HG02884 (cell line): ENCODE results near the gene SPDYE4.
A peak's percentile ranks its signal among the peaks of the same experiment; 100 is the strongest.
"Not testable (repeated sequence)": the region's sequence is repeated elsewhere in the genome, so short reads cannot be mapped to it uniquely, and the experiment has no call there.

Source experiments
- ATAC-seq: cut with Tn5 transposase; IDR thresholded peaks from one replicate; pipeline ENCODE4 v1.9.1; 2021; ENCODE audit warnings: mild to moderate bottlenecking, moderate library complexity; ENCODE audit not compliant: unreplicated experiment

SPDYE4 gene

GRCh38 chr17:8758137-8758596 is at the start of gene SPDYE4:
Gene SPDYE4, minus strand, starts transcription at chr17:8758546. Its CDS starts 164 bp downstream, at chr17:8758382.
- ATAC-seq, result no peak

- ATAC-seq, result peak; percentile 91
These were observed 48.7 kb upstream of the SPDYE4 start for GRCh38 chr17:8806926-8807550.

- no peak for ATAC-seq
These were observed 48.0 kb upstream of the SPDYE4 start for GRCh38 chr17:8806253-8806925.

GRCh38 chr17:8805396-8805795 is 47.0 kb upstream of the SPDYE4 start:
- ATAC-seq, result not testable (repeated sequence)

- no peak for ATAC-seq
These were observed 45.4 kb upstream of the SPDYE4 start for GRCh38 chr17:8803531-8804420.

- no peak for ATAC-seq
These were observed 42.9 kb upstream of the SPDYE4 start for GRCh38 chr17:8801135-8801840.

- no peak for ATAC-seq
These were observed 42.3 kb upstream of the SPDYE4 start for GRCh38 chr17:8800656-8801055.

GRCh38 chr17:8799570-8800212 is 41.3 kb upstream of the SPDYE4 start:
- no peak for ATAC-seq

GRCh38 chr17:8798846-8799569 is 40.7 kb upstream of the SPDYE4 start, which contains the start of gene MFSD6L:
Gene MFSD6L, minus strand, starts transcription at chr17:8799365. Its CDS starts 245 bp downstream, at chr17:8799120.
- ATAC-seq, result no peak

GRCh38 chr17:8798176-8798845 is 40.0 kb upstream of the SPDYE4 start:
- ATAC-seq, result no peak

GRCh38 chr17:8797621-8798175 is 39.4 kb upstream of the SPDYE4 start:
- no peak for ATAC-seq

GRCh38 chr17:8794636-8795035 is 36.3 kb upstream of the SPDYE4 start:
- no peak for ATAC-seq

GRCh38 chr17:8793649-8794048 is 35.3 kb upstream of the SPDYE4 start:
- ATAC-seq, result no peak

GRCh38 chr17:8792646-8793045 is 34.3 kb upstream of the SPDYE4 start:
- ATAC-seq, result no peak

GRCh38 chr17:8791910-8792270 is 33.5 kb upstream of the SPDYE4 start:
- no peak for ATAC-seq

- ATAC-seq, result no peak
These were observed 33.0 kb upstream of the SPDYE4 start for GRCh38 chr17:8791248-8791909.

- no peak for ATAC-seq
These were observed 31.4 kb upstream of the SPDYE4 start for GRCh38 chr17:8789743-8790142.

GRCh38 chr17:8788998-8789397 is 30.7 kb upstream of the SPDYE4 start:
- ATAC-seq, result no peak
